HL-60/S4 treated with phorbol 12-myristate 13-acetate at 8.2 ng/mL for 4 days and 3 days (cell line): ENCODE measurements around the gene PLXDC1.
"Not testable (repeated sequence)": the region's sequence is repeated elsewhere in the genome, so short reads cannot be mapped to it uniquely, and the experiment has no call there.

Experiments used
- in situ Hi-C: fragments of 300-500 bp; cut with MboI; formaldehyde crosslinking; loops from 2 replicates; pipeline ENCODE4 v1.15.0; 2022; ENCODE audit warnings: low sequenced_read_pairs

The PLXDC1 gene

DNA sequence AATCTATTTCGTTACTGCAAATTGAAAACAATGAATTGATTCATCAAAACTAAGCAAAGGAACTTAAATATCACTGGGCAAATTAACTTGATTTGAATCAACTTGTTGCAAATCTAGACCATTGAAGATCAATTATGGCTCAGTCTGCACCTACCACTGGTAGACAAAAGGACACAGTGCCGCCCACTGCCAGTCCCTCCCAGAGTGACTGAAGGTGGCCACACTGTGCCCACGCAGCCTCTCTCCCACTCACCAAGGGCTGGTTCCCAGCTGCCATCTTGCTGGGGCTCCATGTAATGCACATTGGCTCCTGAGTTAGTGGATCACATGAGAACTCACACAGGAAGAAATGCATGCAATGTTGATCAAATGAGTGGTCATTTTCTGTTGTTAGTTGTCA lies 78.1 kb downstream of the PLXDC1 start:
- in situ Hi-C loops: no loop called here

DNA sequence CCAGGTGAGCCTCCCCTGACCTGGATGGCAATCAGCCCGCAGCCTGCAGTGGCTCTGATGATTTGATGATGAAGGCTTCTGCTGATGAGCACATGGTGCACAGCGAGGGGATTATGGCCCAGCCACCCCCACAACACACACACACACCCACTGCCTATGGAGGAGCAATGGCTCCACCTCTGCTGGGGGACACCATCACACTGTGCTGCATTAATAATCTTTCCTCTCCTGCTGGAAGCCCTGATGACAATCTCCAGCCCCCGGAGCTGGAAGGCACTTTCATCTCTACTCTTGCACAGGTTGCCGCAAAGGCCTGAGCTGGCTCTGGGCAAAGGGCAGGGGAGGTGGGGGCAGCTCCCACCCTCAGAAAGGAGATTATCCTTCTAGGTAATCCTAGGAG lies 79.9 kb downstream of the PLXDC1 start:
- in situ Hi-C loops: no loop called here

DNA sequence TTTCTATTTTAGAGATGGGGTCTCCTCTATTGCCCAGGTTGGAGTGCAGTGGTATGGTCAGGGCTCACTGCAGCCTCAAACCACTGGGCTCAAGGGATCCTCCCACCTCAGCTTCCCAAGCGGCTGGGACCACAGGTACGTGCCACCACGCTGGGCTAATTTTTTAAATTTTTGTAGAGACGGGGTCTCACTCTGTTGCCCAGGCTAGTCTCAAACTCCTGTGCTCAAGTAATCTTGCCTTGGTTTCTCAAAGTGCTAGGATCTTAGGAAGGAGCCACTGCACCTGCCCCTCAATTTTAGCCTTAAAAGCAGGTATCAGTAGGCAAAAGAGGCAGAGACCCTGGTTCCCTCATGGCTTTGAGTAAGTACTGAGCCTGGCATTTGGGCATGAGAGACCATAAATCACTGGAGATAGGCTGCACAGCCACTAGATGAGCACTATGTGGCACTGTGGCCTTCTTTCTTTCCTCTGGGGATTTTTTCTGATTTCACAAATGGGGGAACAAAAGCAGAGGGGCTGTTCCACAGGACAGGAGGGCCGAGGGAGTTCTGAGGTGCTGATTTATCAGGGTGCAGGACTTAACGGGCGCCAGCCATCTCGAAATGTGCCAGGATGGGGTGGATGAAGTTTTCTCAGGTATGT lies 82.2 kb downstream of the PLXDC1 start:
- in situ Hi-C loops: no loop called here

DNA sequence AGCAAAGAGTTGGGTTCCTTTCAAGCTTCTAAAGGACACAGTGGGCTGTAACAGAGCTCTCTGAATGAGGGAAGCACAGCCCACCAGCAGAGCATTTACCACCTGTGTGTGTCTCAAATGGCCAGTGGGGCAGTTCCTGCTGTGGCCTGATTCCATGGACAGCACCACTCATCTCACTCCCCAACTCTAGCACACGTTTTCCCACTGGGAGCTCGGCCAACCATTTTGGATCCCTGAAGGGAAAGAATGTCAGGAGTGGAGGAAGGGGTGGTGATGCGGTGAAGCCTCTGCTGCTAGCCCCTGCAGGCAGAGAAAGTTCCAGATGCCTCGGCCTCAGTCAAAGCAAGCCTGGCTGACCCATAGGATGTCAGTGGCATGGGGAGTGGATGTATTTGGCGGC lies 86.6 kb downstream of the PLXDC1 start:
- in situ Hi-C loops: no loop called here

DNA sequence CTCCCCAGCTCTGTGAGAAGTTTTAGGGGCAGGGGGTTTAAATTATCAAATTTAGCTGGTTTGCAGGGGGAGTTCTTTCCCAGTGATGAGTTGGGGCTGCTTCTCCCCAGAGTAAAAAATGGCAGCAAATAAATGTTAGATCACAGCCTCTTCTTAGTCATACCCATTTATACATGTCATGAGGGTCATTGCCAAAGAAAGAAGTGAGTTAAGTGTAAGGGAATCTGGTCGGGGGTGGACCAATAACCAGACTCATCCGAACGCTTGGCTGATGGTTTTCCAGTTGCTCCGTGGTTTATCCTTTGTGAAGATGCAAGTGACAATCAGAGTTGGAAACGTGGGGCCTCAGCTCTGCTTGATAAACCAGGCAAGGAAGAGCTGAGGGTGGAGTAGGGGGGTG lies 87.1 kb downstream of the PLXDC1 start:
- in situ Hi-C loops: no loop called here

DNA sequence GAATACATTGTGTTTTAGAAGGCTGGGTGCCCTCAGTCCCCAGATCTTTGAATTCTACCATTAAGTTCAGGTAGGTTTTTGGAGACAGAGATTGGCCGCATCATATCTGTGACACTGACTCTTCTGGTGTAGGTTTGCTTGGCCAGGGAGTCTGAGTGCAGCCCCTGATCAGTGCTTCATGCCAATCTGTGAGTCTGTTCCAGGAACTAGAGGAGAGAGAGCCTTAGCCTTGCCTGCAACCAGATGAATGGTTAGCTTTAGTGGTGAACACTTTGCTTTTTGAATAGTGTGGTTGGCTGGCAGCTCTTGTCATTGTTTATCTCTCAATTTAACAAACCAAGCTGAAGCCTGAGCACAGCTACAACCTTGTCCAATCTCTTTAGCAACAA lies 87.8 kb downstream of the PLXDC1 start:
- in situ Hi-C loops: no loop called here

DNA sequence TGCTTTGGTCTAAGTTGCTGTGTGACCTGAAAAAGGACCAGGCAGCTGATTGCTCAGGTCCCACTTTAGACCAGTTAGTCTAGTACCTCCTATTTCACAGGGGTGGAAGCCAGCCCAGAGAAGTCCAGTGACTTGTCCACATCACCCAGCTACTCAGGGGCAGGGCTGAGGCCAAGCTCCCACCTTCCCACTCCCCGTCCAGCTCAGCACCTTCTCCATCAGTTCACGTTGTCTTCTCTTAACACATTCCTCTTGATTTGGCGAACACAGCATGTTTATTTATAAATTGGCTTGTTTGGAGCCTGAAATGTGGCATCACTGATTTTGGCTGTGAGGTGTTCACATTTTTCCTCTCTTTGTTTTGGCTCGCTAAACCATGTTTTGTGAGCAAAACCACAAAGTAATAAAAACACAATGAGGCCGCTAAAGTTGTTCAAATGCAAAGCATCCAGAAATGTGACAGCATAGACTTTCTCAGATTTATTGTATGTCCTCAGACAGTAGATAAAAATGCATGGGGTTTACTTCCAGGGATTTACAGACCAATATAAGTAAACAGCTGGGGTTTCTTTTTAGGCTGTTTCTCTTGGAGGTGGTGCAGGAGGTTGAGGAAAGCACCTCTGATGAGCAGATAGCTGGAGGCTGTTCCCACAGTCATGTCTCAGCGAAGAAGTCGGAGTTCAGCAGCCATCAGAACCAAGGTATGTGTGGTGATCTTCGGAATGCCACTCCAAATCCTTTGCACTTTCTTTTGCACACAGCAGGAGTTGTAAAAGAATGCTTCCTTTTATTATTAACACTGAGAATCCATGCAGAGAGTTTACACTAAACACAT lies 88.4 kb downstream of the PLXDC1 start:
- in situ Hi-C loops: no loop called here

DNA sequence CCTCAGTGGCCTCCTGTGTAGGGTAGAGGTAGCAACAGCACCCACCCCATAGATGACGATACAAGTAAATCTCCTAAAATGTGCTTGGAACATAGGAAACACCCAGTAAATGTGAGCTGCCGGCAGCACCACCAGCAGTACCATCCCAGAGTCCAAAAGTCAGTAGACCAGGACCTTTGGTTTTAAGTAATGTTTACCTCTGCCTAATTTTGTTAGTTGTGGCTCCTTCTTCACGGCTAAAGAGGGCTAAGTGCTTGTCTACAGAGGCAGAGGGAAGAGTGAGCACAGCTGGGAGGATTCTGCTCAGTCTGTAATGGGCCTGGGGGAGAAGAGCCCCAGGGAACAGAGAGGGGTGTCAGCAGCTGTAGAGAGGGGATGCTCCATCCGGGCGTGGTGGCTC lies 92.9 kb downstream of the PLXDC1 start:
- in situ Hi-C loops: no loop called here

DNA sequence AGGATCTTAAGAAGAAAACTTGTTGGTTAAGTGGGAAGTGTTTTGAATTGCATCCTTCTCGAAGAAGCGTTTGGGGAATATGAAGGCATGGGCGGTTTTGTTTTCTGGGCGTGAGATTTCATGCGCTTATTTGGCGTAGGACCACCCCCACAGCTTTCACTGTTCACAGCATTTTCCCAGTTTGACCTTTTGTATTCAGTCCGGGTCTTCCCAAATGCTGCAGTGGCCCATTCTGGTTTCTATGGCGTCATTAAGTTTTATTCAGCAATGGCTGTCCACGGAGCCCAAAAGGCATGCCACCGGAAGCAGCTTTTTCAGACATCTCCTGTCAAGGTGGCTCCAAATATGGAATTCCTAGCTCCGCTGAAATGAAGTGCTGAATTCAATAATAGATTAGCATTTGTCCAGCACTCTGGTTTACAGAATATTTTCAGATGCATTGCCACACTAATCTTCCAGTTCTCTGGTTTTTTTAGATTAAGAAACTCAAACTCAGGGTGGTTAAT lies 93.7 kb downstream of the PLXDC1 start:
- in situ Hi-C loops: no loop called here

DNA sequence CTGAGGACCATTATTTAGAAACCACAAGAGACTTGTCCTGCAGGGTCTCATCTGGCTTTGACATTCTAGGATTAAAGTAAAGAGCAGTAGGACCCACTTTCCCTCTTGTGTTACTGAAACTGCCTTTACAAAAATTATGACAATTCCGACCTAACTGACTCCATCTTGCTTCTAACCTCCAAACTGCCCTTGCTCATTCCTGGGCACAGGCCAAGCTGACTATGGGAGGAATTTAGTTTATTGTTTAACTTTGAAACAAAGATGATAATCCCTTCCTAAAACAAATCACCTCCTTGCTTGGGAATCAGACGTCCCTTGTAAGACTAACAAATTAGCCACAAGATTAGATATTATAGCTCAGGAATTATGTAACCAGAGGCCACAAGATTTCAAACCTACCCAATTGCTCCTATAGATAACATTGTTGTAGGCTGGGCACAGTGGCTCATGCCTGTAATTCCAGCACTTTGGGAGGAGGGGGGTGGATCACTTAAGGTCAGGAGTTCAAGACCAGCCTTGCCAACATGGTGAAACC lies 97.3 kb downstream of the PLXDC1 start:
- in situ Hi-C loops: no loop called here

DNA sequence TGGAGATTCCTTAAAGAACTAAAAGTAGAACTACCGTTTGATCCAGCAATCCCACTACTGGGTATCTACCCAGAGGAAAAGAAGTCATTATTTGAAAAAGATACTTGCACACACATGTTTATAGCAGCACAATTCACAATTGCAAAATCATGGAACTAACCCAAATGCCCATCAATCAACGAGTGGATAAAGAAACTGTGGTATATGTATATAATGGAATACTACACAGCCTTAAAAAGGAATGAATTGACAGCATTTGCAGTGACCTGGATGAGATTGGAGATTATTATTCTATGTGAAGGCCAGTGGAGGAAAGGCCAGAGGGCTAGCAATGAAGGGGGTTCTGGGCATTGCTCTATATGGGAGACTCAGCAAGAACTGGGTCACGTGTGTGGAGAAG lies 99.0 kb downstream of the PLXDC1 start:
- in situ Hi-C loops: not testable (repeated sequence)

DNA sequence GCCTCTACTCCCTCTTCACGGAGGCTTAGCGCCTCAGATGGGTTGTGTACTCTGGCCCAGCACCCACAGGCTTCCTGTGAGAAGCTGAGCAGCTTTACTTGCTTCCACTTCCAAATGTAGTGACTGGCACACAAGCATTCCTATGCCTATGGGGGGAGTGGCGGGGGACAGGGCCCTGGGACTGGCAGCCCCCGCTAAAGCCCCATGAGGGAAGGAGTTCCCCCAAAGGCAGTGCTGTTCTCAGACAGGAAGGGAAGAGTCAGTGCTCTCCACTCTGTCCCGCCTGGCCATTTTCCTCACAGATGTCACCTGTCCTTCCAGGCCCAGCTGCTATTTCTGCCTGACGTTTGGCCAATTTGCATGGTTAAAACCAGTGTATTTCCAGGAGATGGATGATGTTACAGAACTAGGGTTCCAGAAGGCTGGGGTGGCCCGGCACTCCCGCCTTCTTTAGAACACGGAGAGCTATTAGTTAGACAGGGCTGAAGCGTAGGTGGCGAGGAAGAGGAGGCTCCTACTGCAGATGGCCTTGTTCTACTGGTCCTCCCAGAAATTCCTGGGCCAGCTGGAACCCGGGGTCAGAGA lies 100.3 kb downstream of the PLXDC1 start:
- in situ Hi-C loops: no loop called here

DNA sequence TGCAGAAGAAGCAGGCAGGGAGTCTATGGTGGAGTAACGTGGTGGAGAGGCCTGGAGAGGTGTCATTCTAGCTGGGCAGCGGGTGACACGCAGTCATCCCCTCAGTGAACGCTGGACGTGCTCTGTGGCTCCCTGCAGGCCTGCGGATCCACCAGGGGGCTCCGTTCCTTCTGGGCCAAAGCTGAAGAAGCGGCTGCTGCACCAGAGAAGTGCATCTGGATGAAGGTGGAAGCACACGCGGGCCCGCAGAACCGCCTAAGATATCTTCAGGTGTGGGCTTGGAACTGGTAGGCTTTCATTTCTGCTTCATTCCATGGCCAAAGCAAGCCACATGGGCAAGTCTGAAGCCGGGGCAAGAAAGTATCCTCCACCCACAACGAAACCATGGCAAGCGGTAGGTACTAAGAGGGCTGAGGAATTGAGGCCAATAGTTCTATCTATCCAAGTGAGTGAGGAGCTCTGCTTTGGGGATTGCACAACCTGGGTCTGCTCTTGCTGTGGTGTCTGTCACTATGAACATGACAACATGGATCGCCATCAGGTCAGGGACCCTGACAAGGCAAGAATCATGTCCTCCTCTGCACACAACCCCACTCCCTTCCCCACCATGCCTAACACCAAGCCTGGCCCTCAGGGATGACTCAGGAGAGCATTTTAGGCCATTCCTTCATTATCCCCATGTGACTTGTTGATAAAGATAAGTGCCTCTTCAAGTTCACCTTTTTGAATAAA lies 105.3 kb downstream of the PLXDC1 start:
- in situ Hi-C loops: no loop called here

DNA sequence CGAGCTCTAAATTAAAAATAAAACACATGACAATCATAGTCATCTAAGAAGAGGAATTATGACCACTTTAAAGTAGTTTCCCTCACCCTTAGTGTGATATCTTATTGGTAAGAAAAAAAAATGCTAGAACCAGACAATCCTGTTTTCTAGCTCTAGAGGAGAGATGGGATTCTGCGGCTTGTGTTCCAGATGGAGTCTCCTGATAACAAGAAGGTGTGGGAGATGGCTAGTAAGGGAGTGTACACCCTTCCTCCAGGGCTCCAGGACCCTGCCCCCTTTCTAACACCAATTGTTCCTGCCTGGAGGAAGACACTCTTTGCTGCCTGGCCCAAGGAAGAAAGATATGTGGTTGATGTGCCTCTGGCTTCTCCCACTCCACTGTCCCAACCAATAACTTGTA lies 115.4 kb downstream of the PLXDC1 start:
- in situ Hi-C loops: no loop called here

DNA sequence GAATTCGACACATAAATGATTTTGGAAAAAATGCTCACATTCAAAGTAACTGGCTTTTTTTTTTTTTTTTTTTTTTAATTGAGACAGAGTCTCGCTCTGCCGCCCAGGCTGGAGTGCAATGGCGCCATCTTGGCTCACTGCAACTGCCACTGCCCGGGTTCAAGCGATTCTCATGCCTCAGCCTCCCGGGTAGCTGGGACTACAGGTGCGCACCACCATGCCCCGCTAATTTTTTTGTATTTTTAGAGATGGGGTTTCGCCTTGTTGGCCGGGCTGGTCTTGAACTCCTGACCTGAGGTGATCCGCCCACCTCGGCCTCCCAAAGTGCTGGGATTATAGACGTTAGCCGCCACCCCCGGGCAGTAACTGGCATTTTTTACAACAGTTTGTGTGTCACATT lies 115.9 kb downstream of the PLXDC1 start:
- in situ Hi-C loops: not testable (repeated sequence)

DNA sequence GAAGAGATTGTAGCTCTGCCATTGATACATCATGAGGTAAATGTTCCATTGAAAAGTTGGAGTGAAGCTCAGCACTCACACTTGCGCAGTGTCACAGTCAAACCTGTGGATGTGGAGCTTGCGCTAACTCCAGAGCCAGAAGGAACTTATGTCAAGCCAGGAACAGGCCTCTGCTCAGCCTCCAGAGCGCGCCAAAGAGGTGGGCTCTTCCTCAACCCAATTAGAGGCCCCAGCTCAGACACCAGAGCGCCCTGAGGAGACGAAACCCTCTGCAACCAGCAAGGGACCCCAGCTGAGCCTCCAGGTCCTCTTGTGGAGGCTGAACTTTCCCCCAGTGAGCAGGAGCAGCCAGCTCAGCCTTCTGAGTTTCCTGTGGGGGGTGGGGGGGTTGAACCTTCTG lies 122.7 kb downstream of the PLXDC1 start:
- in situ Hi-C loops: no loop called here

DNA sequence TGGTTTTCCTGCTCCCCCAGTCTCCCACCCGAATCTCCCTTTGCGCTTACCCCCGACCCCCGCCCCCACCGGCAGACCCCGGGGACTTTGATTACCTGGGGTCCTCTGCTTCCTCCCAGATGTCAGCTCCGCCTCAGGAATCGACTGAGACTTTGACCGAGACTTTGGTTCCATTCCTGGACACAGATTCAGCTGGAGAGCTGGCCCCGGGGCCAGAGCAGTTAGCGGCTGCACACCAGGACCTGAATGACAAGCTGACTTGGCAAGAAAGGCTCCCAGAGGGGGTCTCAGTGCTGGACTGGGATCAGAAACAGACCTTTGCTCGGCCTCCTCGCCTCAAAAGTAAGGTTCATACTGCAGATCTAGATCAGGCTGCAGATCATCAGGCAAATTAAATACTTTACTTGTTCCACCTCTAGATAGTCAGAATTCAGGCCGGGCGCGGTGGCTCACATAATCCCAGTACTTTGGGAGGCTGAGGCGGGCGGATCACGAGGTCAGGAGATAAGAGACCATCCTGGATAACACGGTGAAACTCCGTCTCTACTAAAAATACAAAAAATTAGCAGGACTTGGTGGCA lies 123.9 kb downstream of the PLXDC1 start:
- in situ Hi-C loops: no loop called here

DNA sequence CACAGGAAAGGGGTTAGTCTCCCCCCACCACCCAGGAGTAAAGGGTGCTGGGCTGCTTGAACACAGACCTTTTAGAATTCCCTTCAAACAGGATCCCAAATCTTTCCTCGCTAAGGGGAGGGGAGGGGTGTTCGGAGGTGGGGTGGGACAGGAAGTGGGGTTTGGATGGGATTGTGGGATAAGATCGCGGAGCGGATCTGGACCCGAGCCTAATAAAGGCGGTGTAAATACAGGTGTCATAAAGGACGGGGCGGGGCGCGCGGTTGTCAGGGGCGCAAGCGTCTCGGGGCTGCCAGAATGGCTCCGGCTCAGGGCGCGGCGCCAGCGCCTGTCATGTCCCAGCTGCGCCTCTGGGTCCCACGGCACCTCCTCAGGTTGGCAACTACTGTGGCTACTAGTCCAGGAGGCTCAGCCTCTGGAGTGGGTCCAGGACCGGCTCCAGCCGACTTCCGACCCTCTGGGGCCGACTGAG lies 124.4 kb downstream of the PLXDC1 start:
- in situ Hi-C loops: no loop called here

DNA sequence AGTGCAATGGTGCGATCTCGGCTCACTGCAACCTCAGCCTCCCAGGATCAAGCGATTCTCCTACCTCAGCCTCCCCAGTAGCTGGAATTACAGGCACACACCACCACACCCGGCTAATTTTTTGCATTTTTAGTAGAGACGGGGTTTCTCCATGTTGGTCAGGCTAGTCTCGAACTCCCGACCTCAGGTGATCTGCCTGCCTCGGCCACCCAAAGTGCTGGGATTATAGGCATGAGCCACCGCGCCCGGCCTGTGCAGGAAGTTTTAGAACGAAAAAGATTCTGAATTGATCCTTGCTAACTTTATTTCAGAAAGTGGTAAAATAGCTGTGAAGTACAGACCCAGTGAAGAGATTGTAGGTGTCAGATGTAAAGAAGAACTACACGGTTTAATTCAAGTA lies 125.1 kb downstream of the PLXDC1 start:
- in situ Hi-C loops: not testable (repeated sequence)

DNA sequence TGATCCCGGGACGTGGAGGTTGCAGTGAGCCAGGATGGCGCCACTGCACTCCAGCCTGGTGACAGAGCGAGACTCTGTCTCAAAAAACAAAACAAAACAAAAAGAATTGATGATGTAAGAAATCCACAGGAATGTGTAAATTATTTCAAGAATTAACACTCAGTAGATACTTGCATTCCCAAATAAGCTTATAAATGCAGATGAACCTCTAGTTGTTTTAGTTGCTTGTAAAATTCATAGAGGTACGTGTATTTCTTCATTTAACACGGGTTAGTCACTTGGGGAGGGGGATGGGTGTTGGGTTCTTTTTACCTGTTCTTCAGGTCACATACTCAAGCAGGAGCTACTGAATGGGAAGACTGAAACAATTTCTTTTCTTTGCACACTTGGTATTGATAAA lies 128.5 kb downstream of the PLXDC1 start:
- in situ Hi-C loops: no loop called here

DNA sequence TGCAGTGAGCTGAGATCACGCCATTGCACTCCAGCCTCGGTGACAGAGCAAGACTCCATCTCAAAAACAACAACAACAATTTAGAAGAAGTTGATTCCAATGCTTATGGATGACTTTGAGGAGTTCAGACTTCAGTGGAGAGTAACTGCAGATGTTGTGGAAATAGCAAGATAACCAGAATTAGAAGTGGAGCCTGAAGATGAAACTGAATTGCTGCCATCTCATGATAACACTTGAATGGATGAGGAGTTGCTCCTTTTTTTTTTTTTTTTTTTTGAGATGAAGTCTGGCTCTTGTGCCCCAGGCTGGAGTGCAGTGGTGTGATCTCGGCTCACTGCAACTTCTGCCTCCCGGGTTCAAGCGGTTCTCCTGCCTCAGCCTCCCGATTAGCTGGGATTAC lies 131.4 kb downstream of the PLXDC1 start:
- in situ Hi-C loops: not testable (repeated sequence)
